Measurements from ENCODE around the gene PXK.

DNA sequence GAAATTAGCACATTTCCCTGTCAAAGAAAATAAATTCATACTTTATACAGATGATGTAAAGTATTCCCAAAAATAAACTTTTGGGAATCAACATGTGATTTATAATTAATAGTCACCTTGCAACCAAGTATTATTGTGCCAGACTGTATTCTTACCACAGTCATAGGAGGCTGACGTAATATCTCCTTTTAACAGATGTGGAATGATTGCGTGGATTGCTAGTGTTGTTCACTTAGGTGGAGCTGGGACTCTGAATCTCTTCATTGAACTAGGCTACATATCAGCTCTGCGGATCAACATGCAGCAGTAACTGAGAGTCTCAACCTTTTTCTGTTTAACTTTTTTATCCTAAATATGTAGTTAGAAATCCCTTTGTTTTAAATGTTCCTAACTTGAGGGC lies 37.2 kb downstream of the PXK start:
- TF ChIP-seq EZH2 (IDR thresholded peaks at IDR 0.05) (no peak), POLR2AphosphoS5 (IDR thresholded peaks at IDR 0.05; ENCODE audit: borderline replicate concordance, low read depth, low read length) (no peak), FOXP2 (optimal IDR thresholded peaks at IDR 0.05; ENCODE audit: control extremely low read depth, extremely low read length, insufficient read depth) (no peak)

Data from SK-N-MC (cell line).